Adrenal gland (tissue), 5 donors: ENCODE results near the gene NGRN.

Experiments
- POLR2A ChIP-seq, 2 donors: fragments of 450-650 bp; IDR thresholded peaks; one replicate each; pipeline ENCODE4 v1.6.1; 2017; ENCODE audit warnings: antibody characterized with exemption in 2 of 2, mild to moderate bottlenecking in 2 of 2, moderate library complexity in 1 of 2
- TF ChIP-seq, protein P1 (sequence below), 6 experiments: fragments of 450-650 bp in 4 of 6; fragments of 200-600 bp in 2 of 6; sonication (generic) in 1 of 6; IDR thresholded peaks; 1 replicate in 5 of 6; 2 replicates in 1 of 6; pipeline versions ENCODE4 v1.5.1 to v1.8.0; 2016 to 2021; ENCODE audit warnings: antibody characterized with exemption in 6 of 6, mild to moderate bottlenecking in 2 of 6, moderate library complexity in 1 of 6
- donor health status: DM: no; HTN: no; CAD: no.

- TF ChIP-seq, protein P1, sequence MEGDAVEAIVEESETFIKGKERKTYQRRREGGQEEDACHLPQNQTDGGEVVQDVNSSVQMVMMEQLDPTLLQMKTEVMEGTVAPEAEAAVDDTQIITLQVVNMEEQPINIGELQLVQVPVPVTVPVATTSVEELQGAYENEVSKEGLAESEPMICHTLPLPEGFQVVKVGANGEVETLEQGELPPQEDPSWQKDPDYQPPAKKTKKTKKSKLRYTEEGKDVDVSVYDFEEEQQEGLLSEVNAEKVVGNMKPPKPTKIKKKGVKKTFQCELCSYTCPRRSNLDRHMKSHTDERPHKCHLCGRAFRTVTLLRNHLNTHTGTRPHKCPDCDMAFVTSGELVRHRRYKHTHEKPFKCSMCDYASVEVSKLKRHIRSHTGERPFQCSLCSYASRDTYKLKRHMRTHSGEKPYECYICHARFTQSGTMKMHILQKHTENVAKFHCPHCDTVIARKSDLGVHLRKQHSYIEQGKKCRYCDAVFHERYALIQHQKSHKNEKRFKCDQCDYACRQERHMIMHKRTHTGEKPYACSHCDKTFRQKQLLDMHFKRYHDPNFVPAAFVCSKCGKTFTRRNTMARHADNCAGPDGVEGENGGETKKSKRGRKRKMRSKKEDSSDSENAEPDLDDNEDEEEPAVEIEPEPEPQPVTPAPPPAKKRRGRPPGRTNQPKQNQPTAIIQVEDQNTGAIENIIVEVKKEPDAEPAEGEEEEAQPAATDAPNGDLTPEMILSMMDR (IDR thresholded peaks at IDR 0.05) = no peak
- TF ChIP-seq POLR2A (IDR thresholded peaks at IDR 0.05) = no peak
These were observed 2.9 kb downstream of the NGRN start for GRCh38 chr15:90268415-90268814.
